ENCODE results near the gene FOXD4L6. TPM values are rescaled to one million over a fixed set of nuclear protein-coding genes. Genes with fewer than 3 reads are reported as not detected.

The FOXD4L6 gene
- total RNA-seq, 1 experiment from 2014 or later, result 0.28 TPM

Other genes starting within 250 kb of the FOXD4L6 start
- gene ZNG1F, start 60.6 kb upstream of the FOXD4L6 start, total RNA-seq (2022), result 12.1 and 14.3 TPM in 2 replicates